Measurements from ENCODE around the gene MXRA8.

DNA sequence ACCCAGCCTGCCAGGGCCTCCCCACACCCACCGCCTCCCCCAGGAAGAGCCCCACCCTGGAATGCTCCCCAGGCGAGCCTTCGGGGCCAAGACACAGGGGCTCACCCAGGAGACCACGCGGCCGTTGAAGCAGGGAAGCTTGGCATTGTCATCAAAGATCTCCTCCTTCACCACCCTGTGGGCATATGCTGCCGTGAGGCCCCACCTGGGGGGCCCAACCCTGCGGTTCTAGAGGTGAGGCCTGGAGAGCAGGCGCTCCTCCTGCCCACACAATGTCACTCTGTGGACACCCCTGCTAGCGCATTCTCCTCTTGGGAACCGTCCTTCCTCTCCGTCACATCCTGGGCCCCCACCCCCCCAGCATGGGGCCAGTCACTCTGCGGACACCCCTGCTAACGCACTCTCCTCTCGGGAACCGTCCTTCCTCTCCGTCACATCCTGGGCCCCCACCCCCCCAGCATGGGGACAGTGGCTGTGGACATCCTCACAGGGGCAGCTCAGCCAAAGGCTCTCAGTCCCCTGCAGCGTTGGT, 15.7 kb downstream of the MXRA8 start:
- no peak for TF ChIP-seq JUND (IDR thresholded peaks at IDR 0.05; ENCODE audit: borderline replicate concordance, low read depth, low read length)
- TF ChIP-seq JUND (tag; IDR thresholded peaks at IDR 0.05; ENCODE audit: borderline replicate concordance, low read depth, low read length), result no peak
- no peak for TF ChIP-seq FOXJ3 (CRISPR knock-in tag; IDR thresholded peaks at IDR 0.05)
- TF ChIP-seq ZNF324 (CRISPR knock-in tag; IDR thresholded peaks at IDR 0.05), result no peak
- TF ChIP-seq, protein P1, sequence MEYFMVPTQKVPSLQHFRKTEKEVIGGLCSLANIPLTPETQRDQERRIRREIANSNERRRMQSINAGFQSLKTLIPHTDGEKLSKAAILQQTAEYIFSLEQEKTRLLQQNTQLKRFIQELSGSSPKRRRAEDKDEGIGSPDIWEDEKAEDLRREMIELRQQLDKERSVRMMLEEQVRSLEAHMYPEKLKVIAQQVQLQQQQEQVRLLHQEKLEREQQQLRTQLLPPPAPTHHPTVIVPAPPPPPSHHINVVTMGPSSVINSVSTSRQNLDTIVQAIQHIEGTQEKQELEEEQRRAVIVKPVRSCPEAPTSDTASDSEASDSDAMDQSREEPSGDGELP (CRISPR knock-in tag; IDR thresholded peaks at IDR 0.05; ENCODE audit: borderline replicate concordance), result no peak
- TF ChIP-seq HNRNPK (IDR thresholded peaks at IDR 0.05; ENCODE audit: low read depth, low read length, poor library complexity, severe bottlenecking), result no peak
- TF ChIP-seq, protein P2, sequence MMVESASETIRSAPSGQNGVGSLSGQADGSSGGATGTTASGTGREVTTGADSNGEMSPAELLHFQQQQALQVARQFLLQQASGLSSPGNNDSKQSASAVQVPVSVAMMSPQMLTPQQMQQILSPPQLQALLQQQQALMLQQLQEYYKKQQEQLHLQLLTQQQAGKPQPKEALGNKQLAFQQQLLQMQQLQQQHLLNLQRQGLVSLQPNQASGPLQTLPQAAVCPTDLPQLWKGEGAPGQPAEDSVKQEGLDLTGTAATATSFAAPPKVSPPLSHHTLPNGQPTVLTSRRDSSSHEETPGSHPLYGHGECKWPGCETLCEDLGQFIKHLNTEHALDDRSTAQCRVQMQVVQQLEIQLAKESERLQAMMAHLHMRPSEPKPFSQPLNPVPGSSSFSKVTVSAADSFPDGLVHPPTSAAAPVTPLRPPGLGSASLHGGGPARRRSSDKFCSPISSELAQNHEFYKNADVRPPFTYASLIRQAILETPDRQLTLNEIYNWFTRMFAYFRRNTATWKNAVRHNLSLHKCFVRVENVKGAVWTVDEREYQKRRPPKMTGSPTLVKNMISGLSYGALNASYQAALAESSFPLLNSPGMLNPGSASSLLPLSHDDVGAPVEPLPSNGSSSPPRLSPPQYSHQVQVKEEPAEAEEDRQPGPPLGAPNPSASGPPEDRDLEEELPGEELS (CRISPR knock-in tag; IDR thresholded peaks at IDR 0.05; ENCODE audit: borderline replicate concordance), result no peak
- TF ChIP-seq, protein P3, sequence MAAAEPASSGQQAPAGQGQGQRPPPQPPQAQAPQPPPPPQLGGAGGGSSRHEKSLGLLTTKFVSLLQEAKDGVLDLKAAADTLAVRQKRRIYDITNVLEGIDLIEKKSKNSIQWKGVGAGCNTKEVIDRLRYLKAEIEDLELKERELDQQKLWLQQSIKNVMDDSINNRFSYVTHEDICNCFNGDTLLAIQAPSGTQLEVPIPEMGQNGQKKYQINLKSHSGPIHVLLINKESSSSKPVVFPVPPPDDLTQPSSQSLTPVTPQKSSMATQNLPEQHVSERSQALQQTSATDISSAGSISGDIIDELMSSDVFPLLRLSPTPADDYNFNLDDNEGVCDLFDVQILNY (CRISPR knock-in tag; IDR thresholded peaks at IDR 0.05), result no peak
- TF ChIP-seq TGIF2 (CRISPR knock-in tag; IDR thresholded peaks at IDR 0.05), result no peak
- TF ChIP-seq, protein P4, sequence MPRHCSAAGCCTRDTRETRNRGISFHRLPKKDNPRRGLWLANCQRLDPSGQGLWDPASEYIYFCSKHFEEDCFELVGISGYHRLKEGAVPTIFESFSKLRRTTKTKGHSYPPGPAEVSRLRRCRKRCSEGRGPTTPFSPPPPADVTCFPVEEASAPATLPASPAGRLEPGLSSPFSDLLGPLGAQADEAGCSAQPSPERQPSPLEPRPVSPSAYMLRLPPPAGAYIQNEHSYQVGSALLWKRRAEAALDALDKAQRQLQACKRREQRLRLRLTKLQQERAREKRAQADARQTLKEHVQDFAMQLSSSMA (CRISPR knock-in tag; IDR thresholded peaks at IDR 0.05), result no peak
- TF ChIP-seq POLR2AphosphoS5 (IDR thresholded peaks at IDR 0.05; ENCODE audit: control insufficient read depth, insufficient read depth, low read depth, low read length), result no peak
